ENCODE measurements around the gene IGSF23. TPM values are rescaled to one million over a fixed set of nuclear protein-coding genes. Genes with fewer than 3 reads are reported as not detected.

The IGSF23 gene
- total RNA-seq, 2 donors from 2014 or later = not detected

DNA sequence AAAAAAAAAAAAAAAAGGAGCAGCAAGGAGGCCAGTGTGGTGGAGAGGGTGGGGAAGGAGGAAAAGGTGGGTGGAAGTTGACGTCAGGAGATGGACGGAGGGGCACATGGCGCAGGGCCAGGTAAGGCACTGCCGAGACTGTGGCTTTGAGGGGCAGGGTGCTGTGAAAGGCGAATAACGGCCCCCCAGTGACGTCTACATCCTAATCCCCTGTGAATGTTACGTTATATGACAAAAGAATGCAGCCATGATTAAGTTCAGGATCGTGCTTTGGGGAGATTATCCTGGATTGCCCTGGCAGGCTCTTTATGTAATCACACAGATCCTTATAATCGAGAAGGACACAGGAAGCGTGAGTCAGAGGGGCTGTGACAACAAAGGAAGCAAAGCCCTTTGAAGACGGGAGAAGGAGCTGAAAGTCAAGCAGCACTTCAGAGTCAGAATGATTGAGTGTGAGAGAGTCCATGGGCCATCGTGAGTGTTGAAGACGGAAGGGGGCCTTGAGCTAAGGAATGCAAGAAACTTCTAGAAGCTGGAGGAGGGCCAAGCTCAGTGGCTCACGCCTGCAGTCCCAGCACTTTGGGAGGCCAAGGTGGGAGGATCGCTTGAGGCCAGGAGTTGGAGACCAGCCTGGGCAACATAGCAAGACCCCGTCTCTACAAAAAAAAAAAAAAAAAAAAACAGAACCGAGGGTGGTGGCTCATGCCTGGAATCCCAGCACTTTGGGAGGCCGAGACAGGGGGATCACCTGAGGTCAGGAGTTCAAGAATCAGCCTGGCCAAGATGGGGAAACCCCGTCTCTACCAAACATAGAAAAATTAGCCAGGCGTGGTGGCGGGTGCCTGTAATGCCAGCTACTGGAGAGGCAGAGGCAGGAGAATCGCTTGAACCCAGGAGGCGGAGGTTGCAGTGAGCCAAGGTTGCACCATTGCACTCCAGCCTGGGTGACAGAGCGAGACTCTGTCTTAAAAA is 71.8 kb downstream of the IGSF23 start:
- Histone ChIP-seq H3K27me3 (no peaks in the 10 kb centered on the region), H3K9me3 (no peaks in the 10 kb centered on the region), H3K27ac (peak overlapping the region; percentile 26 to 43), H3K4me3 (no peak overlapping the region), H3K36me3 (peaks cover 8% of the 10 kb centered on the region), H3K4me1 (peaks cover 0 to 19% of the 10 kb centered on the region in 2 donors)
- peak; percentile 79 for DNase-seq (ENCODE audit: low spot score)
- TF ChIP-seq, protein P1, sequence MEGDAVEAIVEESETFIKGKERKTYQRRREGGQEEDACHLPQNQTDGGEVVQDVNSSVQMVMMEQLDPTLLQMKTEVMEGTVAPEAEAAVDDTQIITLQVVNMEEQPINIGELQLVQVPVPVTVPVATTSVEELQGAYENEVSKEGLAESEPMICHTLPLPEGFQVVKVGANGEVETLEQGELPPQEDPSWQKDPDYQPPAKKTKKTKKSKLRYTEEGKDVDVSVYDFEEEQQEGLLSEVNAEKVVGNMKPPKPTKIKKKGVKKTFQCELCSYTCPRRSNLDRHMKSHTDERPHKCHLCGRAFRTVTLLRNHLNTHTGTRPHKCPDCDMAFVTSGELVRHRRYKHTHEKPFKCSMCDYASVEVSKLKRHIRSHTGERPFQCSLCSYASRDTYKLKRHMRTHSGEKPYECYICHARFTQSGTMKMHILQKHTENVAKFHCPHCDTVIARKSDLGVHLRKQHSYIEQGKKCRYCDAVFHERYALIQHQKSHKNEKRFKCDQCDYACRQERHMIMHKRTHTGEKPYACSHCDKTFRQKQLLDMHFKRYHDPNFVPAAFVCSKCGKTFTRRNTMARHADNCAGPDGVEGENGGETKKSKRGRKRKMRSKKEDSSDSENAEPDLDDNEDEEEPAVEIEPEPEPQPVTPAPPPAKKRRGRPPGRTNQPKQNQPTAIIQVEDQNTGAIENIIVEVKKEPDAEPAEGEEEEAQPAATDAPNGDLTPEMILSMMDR (IDR thresholded peaks at IDR 0.05) = no peak

DNA sequence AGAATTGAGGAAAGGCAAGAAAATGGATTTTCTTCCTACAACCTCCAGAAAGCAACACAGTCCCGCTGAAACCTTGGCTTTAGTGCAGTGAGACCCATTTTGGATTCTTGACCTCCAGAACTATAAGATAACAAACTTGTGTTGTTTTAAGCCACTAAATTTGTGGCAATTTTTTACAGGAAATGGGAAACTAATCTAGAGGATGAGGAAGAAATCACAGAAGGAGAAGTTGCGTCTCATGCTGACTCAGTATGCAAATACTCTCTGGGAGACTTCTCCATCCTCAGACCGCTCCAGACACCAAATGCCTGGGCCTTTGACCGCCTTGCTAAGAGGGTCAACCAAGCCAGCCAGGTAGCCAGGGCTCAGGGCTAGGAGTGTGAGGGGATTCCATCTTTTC is 72.5 kb downstream of the IGSF23 start:
- H3K36me3 ChIP-seq = peaks cover 4% of the 10 kb centered on the region
- H3K9me3 ChIP-seq = no peaks in the 10 kb centered on the region
- peak overlapping the region in 1 of 2 donors; percentile 43 for H3K27ac ChIP-seq
- no peaks in the 10 kb centered on the region for H3K27me3 ChIP-seq
- no peak for DNase-seq (ENCODE audit: low spot score)
- no peak overlapping the region for H3K4me3 ChIP-seq
- peaks cover 0 to 19% of the 10 kb centered on the region in 2 donors for H3K4me1 ChIP-seq
- TF ChIP-seq, protein P1 (IDR thresholded peaks at IDR 0.05) = no peak

MicroRNA genes within 50 kb of the gene (microRNA counts, 767-probe panel; counts per million panel counts)
- microRNA hsa-miR-4531 = 2,325 to 3,937 counts per million in 2 donors

Small RNAs within 50 kb of the gene (microRNA-seq; reads per million reads assigned to microRNA genes)
- gene MIR4531 (ENCODE audit: borderline number of aligned reads in 2 of 2, borderline replicate concordance in 1 of 2) = 0 reads per million in 2 donors

Other genes starting within 250 kb of the IGSF23 start
- gene ZNF285, start 212.0 kb upstream of the IGSF23 start, total RNA-seq = 1 to 10 TPM; 1.2 to 1.7 TPM
- gene ZNF229, start 165.1 kb upstream of the IGSF23 start, total RNA-seq = 1 to 10 TPM; 3.5 to 6.0 TPM
- gene ZNF180, start 113.0 kb upstream of the IGSF23 start, total RNA-seq = 10 to 100 TPM in 1 of 2 donors, 1 to 10 TPM in 1; 2.9 to 12.2 TPM
- gene CEACAM20, start 83.9 kb upstream of the IGSF23 start, total RNA-seq = not detected
- gene PVR, start 30.3 kb downstream of the IGSF23 start, total RNA-seq = 100 to 1,000 TPM in 1 of 2 donors, 10 to 100 TPM in 1; 72.4 to 104 TPM
- gene CEACAM19, start 57.9 kb downstream of the IGSF23 start, total RNA-seq = 1 to 10 TPM; 2.3 to 3.1 TPM
- gene CEACAM16, start 85.6 kb downstream of the IGSF23 start, total RNA-seq = not detected
- 10 to 100 TPM; 15.3 to 25.2 TPM for gene BCL3, start 135.1 kb downstream of the IGSF23 start, total RNA-seq
- not detected for gene CBLC, start 164.3 kb downstream of the IGSF23 start, total RNA-seq
- gene BCAM, start 195.5 kb downstream of the IGSF23 start, total RNA-seq = 100 to 1,000 TPM in 1 of 2 donors, 10 to 100 TPM in 1; 82.1 to 102 TPM
- 10 to 100 TPM; 65.1 to 95.7 TPM for gene NECTIN2, start 232.7 kb downstream of the IGSF23 start, total RNA-seq

Measured in right atrium auricular region (tissue), 2 donors.